NB4 (cell line): ENCODE data around the gene FBXW10.
"Not testable (repeated sequence)": the region's sequence is repeated elsewhere in the genome, so short reads cannot be mapped to it uniquely, and the experiment has no call there.

Experiments used
- POLR2A ChIP-seq: IDR thresholded peaks from 2 replicates; pipeline ENCODE4 v1.6.1; 2011; ENCODE audit warnings: mild to moderate bottlenecking; ENCODE audit not compliant: insufficient read length; ENCODE audit errors: extremely low read depth
- TF ChIP-seq, protein P1 (sequence below): IDR thresholded peaks from one replicate; pipeline ENCODE4 v1.5.1; 2012; ENCODE audit warnings: low read depth, low read length
- TF ChIP-seq, protein P2 (sequence below): IDR thresholded peaks from 2 replicates; pipeline ENCODE4 v1.6.1; 2011; ENCODE audit warnings: low read depth, low read length

DNA sequence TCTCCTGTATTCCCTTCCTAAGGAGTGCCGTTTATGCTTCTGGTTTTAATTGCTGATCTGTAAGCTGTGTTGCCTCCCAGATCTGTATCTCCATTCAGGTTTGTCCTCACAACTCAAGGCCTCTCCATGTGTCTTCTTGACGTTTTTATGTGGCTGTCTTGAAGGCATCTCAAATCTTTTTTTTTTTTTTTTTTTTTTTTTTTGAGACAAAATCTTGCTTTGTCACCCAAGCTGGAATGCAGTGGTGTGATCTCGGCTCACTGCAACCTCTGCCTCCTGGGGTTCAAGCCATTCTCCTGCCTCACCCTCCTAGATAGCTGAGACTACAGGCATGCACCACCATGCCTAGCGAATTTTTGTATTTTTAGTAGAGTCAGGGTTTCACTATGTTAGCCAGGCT lies 51.0 kb downstream of the FBXW10 start:
- TF ChIP-seq, protein P1, sequence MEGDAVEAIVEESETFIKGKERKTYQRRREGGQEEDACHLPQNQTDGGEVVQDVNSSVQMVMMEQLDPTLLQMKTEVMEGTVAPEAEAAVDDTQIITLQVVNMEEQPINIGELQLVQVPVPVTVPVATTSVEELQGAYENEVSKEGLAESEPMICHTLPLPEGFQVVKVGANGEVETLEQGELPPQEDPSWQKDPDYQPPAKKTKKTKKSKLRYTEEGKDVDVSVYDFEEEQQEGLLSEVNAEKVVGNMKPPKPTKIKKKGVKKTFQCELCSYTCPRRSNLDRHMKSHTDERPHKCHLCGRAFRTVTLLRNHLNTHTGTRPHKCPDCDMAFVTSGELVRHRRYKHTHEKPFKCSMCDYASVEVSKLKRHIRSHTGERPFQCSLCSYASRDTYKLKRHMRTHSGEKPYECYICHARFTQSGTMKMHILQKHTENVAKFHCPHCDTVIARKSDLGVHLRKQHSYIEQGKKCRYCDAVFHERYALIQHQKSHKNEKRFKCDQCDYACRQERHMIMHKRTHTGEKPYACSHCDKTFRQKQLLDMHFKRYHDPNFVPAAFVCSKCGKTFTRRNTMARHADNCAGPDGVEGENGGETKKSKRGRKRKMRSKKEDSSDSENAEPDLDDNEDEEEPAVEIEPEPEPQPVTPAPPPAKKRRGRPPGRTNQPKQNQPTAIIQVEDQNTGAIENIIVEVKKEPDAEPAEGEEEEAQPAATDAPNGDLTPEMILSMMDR: not testable (repeated sequence)
- TF ChIP-seq, protein P2, sequence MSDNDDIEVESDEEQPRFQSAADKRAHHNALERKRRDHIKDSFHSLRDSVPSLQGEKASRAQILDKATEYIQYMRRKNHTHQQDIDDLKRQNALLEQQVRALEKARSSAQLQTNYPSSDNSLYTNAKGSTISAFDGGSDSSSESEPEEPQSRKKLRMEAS: not testable (repeated sequence)
- TF ChIP-seq POLR2A: not testable (repeated sequence)
